Choroid plexus epithelial cell (primary cell): ENCODE results near the gene NCBP3.

ENCODE experiments used
- DNase-seq: peaks from one replicate; pipeline ENCODE4 v3.0.0-alpha.2; 2010; ENCODE audit warnings: low read depth
- H3K4me3 ChIP-seq: 2 replicates; pipeline ENCODE4 v1.5.1; 2011; ENCODE audit warnings: low read depth, mild to moderate bottlenecking, control low read depth, low read length, moderate library complexity
- CTCF ChIP-seq: conservative IDR thresholded peaks from 2 replicates; pipeline ENCODE4 v1.5.1; 2011; ENCODE audit warnings: low read depth, mild to moderate bottlenecking, control low read depth, inconsistent platforms, low read length, moderate library complexity

Gene NCBP3

DNA sequence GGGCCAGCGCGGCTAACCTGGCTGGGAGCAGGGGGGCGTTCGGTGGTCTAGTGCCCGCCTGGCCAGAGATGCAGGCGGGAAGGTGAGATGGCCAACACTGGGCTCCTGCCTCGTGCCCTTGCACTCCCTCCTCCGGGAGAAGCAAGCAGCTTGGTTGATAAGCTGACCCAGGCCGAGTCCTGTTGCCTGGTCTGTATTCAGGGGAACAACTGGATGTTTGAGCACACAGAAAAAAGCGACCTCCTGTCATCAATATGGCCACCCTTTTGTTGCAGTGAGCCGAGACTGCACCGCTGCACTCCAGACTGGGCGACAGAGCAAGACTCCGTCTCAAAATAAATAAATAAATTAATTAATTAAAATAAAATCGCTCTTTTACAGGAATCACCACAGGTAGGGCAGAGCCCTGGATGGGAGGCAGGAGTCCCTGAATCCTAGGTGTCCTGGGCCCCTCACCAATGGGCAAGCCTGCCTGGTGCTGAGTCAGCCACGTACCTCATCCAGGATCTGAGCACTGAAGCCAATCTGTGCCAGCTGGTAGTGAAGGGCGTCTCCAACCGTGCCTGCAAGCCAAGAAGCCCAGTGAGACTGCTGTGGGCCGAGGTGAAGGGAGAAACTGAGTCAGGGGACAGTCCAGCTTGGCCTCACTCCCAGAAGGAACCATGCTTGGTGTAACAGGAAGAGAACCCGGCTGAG lies 90.6 kb downstream of the NCBP3 start:
- no peak overlapping the region for H3K4me3 ChIP-seq

GRCh38 chr17:3754458-3755334 lies 91.3 kb downstream of the NCBP3 start:
- no peak overlapping the region for H3K4me3 ChIP-seq
- no peak for DNase-seq

More for the DNA sequence above, 90.6 kb downstream of the NCBP3 start:
- no peak for DNase-seq
- TF ChIP-seq CTCF = no peak

DNA sequence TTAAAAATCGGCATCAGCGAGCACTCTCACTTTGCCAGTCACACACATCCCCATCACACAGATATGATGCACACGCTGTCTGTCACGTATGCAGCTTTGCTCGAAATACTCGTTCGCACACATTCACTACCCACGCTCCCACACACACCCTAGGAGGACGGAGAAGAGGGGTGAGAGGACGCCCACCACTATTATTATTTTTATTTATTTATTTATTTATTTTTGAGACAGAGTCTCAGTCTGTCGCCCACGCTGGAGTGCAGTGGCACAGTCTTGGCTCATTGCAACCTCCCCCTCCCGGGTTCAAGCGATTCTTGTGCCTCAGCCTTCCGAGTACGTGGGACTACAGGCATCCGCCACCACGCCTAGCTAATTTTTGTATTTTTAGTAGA lies 92.0 kb downstream of the NCBP3 start:
- DNase-seq = no peak
- TF ChIP-seq CTCF = no peak
- no peak overlapping the region for H3K4me3 ChIP-seq

More at GRCh38 chr17:3754458-3755334, 91.3 kb downstream of the NCBP3 start:
- TF ChIP-seq CTCF = no peak

GRCh38 chr17:3753624-3754023 lies 92.4 kb downstream of the NCBP3 start:
- no peak for DNase-seq
- TF ChIP-seq CTCF = no peak

More at GRCh38 chr17:3753624-3754023, 92.4 kb downstream of the NCBP3 start:
- H3K4me3 ChIP-seq = no peak overlapping the region
